Suprapubic skin (tissue), 3 donors: ENCODE results near the gene ITGAE.
"Not testable (repeated sequence)": the region's sequence is repeated elsewhere in the genome, so short reads cannot be mapped to it uniquely, and the experiment has no call there.

Experiments
- CTCF ChIP-seq, 2 donors: fragments of 200-600 bp in 1 of 2; fragments of 450-650 bp in 1 of 2; sonication (generic) in 1 of 2; IDR thresholded peaks; one replicate each; pipeline ENCODE4 v1.5.1; 2016 to 2019; ENCODE audit warnings: antibody characterized with exemption in 2 of 2, mild to moderate bottlenecking in 1 of 2, moderate library complexity in 1 of 2
- EP300 ChIP-seq: sonication (generic); formaldehyde crosslinking; IDR thresholded peaks from one replicate; pipeline ENCODE4 v1.6.1; 2017; ENCODE audit warnings: antibody characterized with exemption
- POLR2A ChIP-seq, 2 donors: fragments of 450-650 bp; IDR thresholded peaks; one replicate each; pipeline ENCODE4 v1.6.1; 2017; ENCODE audit warnings: antibody characterized with exemption in 2 of 2, mild to moderate bottlenecking in 2 of 2, moderate library complexity in 2 of 2

DNA sequence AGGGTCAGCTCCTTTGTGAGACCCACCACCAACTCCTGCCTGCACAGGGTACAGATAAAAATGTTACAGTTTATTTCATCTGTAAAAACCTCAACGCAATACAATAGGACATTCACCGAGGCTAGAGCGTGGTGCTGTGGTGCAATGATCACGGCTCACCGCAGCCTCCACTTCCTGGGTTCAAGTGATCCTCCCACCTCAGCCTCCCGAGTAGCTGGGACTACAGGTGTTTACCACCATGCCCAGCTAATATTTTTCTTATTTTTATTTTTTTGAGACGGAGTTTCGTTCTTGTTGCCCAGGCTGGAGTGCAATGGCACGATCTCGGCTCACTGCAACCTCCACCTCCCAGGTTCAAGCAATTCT is 66.1 kb downstream of the ITGAE start:
- not testable (repeated sequence) for TF ChIP-seq CTCF (IDR thresholded peaks at IDR 0.05); EP300; POLR2A (IDR thresholded peaks at IDR 0.05)
